Transverse colon (tissue), 4 donors: ENCODE data around the gene ASPG. TPM values are rescaled to one million over a fixed set of nuclear protein-coding genes. Genes with fewer than 3 reads are reported as not detected.
A peak's percentile ranks its signal among the peaks of the same experiment; 100 is the strongest.

ENCODE experiments used
- DNase-seq: peaks from one replicate; pipeline ENCODE4 v3.0.0-alpha.2; 2019
- H3K27ac ChIP-seq, 4 donors: fragments of 200-600 bp; sonication (generic); 2 replicates each; pipeline ENCODE4 v1.5.1; 2016 to 2018; ENCODE audit warnings: inconsistent platforms in 4 of 4
- H3K27me3 ChIP-seq: fragments of 200-600 bp; sonication (generic); 2 replicates; pipeline ENCODE4 v1.5.1; 2017; ENCODE audit warnings: inconsistent platforms
- H3K36me3 ChIP-seq, 4 donors: fragments of 200-600 bp; sonication (generic); 2 replicates each; pipeline ENCODE4 v1.5.1; 2017 to 2019; ENCODE audit warnings: inconsistent platforms in 4 of 4
- H3K4me1 ChIP-seq, 4 donors: fragments of 200-600 bp; sonication (generic); 2 replicates each; pipeline ENCODE4 v1.5.1; 2017 to 2020; ENCODE audit warnings: inconsistent platforms in 4 of 4
- H3K4me3 ChIP-seq, 4 donors: fragments of 200-600 bp; sonication (generic); 1 replicate in 1 of 4; 2 replicates in 3 of 4; pipeline versions ENCODE4 v1.5.1 to v1.6.1; 2017 to 2019; ENCODE audit warnings: inconsistent platforms in 4 of 4
- H3K9me3 ChIP-seq, 2 donors: fragments of 200-600 bp; sonication (generic); 2 replicates each; pipeline ENCODE4 v1.5.1; 2017 to 2019; ENCODE audit warnings: inconsistent platforms in 2 of 2
- CTCF ChIP-seq, 5 experiments: fragments of 200-600 bp in 3 of 5; fragments of 450-650 bp in 2 of 5; sonication (generic) in 3 of 5; IDR thresholded peaks; 1 replicate in 2 of 5; 2 replicates in 3 of 5; pipeline ENCODE4 v1.5.1; 2016 to 2017; ENCODE audit warnings: antibody characterized with exemption in 5 of 5, inconsistent platforms in 3 of 5, mild to moderate bottlenecking in 2 of 5, moderate library complexity in 1 of 5
- EP300 ChIP-seq: sonication (generic); formaldehyde crosslinking; IDR thresholded peaks from one replicate; pipeline ENCODE4 v1.6.1; 2017; ENCODE audit warnings: antibody characterized with exemption, low read depth
- POLR2A ChIP-seq: fragments of 450-650 bp; IDR thresholded peaks from one replicate; pipeline ENCODE4 v1.6.1; 2016; ENCODE audit warnings: antibody characterized with exemption, mild to moderate bottlenecking, moderate library complexity
- POLR2AphosphoS5 ChIP-seq, 3 donors: sonication (generic); formaldehyde crosslinking; IDR thresholded peaks; one replicate each; pipeline ENCODE4 v1.6.1; 2016; ENCODE audit warnings: antibody characterized with exemption in 3 of 3
- WGBS, 2 donors: methylation state at CpG; one replicate each; pipeline ENCODE4 v1.1.5; 2018; ENCODE audit warnings: low coverage in 1 of 2; 5-methylcytosine and 5-hydroxymethylcytosine counted together
- in situ Hi-C, 4 donors: fragments of 200-750 bp; cut with MboI; loops; one replicate each; pipeline versions ENCODE4 v1.15.0 to v1.15.1; 2017; ENCODE audit warnings: low sequenced_read_pairs in 3 of 4, low pct_ligation_motif_present in 1 of 4, low pct_unique_long_range_greater_than_20kb in 1 of 4
- intact Hi-C: fragments of 100-400 bp; cut with DNase I; formaldehyde crosslinking; loops from one replicate; pipeline ENCODE4 v1.15.1; 2023; ENCODE audit warnings: low total_unique reads
- total RNA-seq, 4 donors: library from RNA; depleted of rRNA; stranded (reverse); fragments of >200 nt; gene quantifications; one replicate each; pipeline ENCODE4 v1.1.0, GENCODE V29; 2016

ASPG gene
- total RNA-seq, 4 donors from 2014 or later, result 4.4 to 20.3 (median 8.7) TPM

GRCh38 chr14:104138718-104139459, 53.4 kb downstream of the ASPG start:
- WGBS, 2 donors, result 1% methylated on average over 29 of the region's 73 CpGs; no CpG with 5 or more reads in 1 of the 2 donors
- no peak for DNase-seq
- no peaks in the 10 kb centered on the region for H3K9me3 ChIP-seq
- in situ Hi-C loops (loop anchor here (25.0 kb wide), 1 partner anchor 423 kb away; no protein-coding TSS in a partner anchor), intact Hi-C loops (loop anchor here (5.0 kb wide), 1 partner anchor 503 kb away; no protein-coding TSS in a partner anchor)
- H3K4me1 ChIP-seq, result peaks cover 12 to 49% (median 45%) of the 10 kb centered on the region in 4 donors
- peak overlapping the region in 3 of 4 donors; percentile 35 to 55 (median 51) for H3K4me3 ChIP-seq
- TF ChIP-seq POLR2A (no peak), EP300 (no peak)
- H3K27ac ChIP-seq, result peak overlapping the region in 2 of 4 donors; percentile 24 to 57
- H3K27me3 ChIP-seq, result peaks cover 60% of the 10 kb centered on the region
- no peaks in the 10 kb centered on the region for H3K36me3 ChIP-seq

- no peaks in the 10 kb centered on the region for H3K36me3 ChIP-seq
- peak overlapping the region in 1 of 4 donors; percentile 57 for H3K27ac ChIP-seq
- no peaks in the 10 kb centered on the region for H3K9me3 ChIP-seq
- 48% methylated on average over 11 of the region's 14 CpGs; no CpG with 5 or more reads in 1 of the 2 donors for WGBS, 2 donors
- in situ Hi-C loops, result loop anchor here (25.0 kb wide), 1 partner anchor 423 kb away; no protein-coding TSS in a partner anchor
- no peak for TF ChIP-seq CTCF (IDR thresholded peaks at IDR 0.05)
- peak overlapping the region in 2 of 4 donors; percentile 51 to 55 for H3K4me3 ChIP-seq
- H3K4me1 ChIP-seq, result peaks cover 12 to 49% (median 45%) of the 10 kb centered on the region in 4 donors
- H3K27me3 ChIP-seq, result peaks cover 52% of the 10 kb centered on the region
- DNase-seq, result no peak
- intact Hi-C loops, result loop anchor here (5.0 kb wide), 1 partner anchor 503 kb away; no protein-coding TSS in a partner anchor
Observed at GRCh38 chr14:104139460-104140212, 54.1 kb downstream of the ASPG start.

- no peaks in the 10 kb centered on the region for H3K36me3 ChIP-seq
- TF ChIP-seq POLR2AphosphoS5 (IDR thresholded peaks at IDR 0.05), result no peak
- no peak for TF ChIP-seq POLR2A
- no peak for TF ChIP-seq CTCF (IDR thresholded peaks at IDR 0.05)
- TF ChIP-seq EP300, result no peak
- in situ Hi-C loops, result loop anchor here (25.0 kb wide), 1 partner anchor 422 kb away; no protein-coding TSS in a partner anchor
- intact Hi-C loops, result no loop called here
- H3K27me3 ChIP-seq, result peaks cover 47% of the 10 kb centered on the region
- no peak overlapping the region for H3K27ac ChIP-seq
- no peak for DNase-seq
- no peak overlapping the region for H3K4me3 ChIP-seq
- WGBS, 2 donors, result 49% methylated on average over 6 of the region's 6 CpGs; no CpG with 5 or more reads in 1 of the 2 donors
- H3K9me3 ChIP-seq, result no peaks in the 10 kb centered on the region
- peaks cover 12 to 47% (median 45%) of the 10 kb centered on the region in 4 donors for H3K4me1 ChIP-seq
Observed at GRCh38 chr14:104140213-104140462, 54.6 kb downstream of the ASPG start.

GRCh38 chr14:104140463-104141331, 55.2 kb downstream of the ASPG start:
- in situ Hi-C loops (loop anchor here (25.0 kb wide), 1 partner anchor 422 kb away; no protein-coding TSS in a partner anchor), intact Hi-C loops (no loop called here)
- H3K4me3 ChIP-seq, result no peak overlapping the region

More at GRCh38 chr14:104140463-104141331, 55.2 kb downstream of the ASPG start:
- no peak for TF ChIP-seq POLR2A
- no peak for TF ChIP-seq CTCF (IDR thresholded peaks at IDR 0.05)
- TF ChIP-seq POLR2AphosphoS5 (IDR thresholded peaks at IDR 0.05), result no peak
- TF ChIP-seq EP300, result no peak
- 84% methylated on average over 12 of the region's 12 CpGs; no CpG with 5 or more reads in 1 of the 2 donors for WGBS, 2 donors
- peaks cover 42% of the 10 kb centered on the region for H3K27me3 ChIP-seq
- H3K27ac ChIP-seq, result no peak overlapping the region
- DNase-seq, result no peak
- H3K4me1 ChIP-seq, result peaks cover 12 to 42% (median 41%) of the 10 kb centered on the region in 4 donors
- H3K9me3 ChIP-seq, result no peaks in the 10 kb centered on the region
- H3K36me3 ChIP-seq, result no peaks in the 10 kb centered on the region
